Prostate gland (tissue), 2 donors: ENCODE results near the gene LRRC4C. TPM values are rescaled to one million over a fixed set of nuclear protein-coding genes. Genes with fewer than 3 reads are reported as not detected.

Experiments used
- DNase-seq: peaks from one replicate; pipeline ENCODE4 v3.0.0-alpha.2; 2019; ENCODE audit warnings: low spot score
- H3K27ac ChIP-seq, 2 donors: fragments of 200-600 bp; sonication (generic); 2 replicates each; pipeline ENCODE4 v1.5.1; 2017 to 2019
- H3K27me3 ChIP-seq: fragments of 200-600 bp; sonication (generic); replicated peaks from 2 replicates; pipeline ENCODE4 v1.5.1; 2019; ENCODE audit not compliant: insufficient read depth
- H3K36me3 ChIP-seq, 2 donors: fragments of 200-600 bp; sonication (generic); 1 replicate in 1 of 2; 2 replicates in 1 of 2; pipeline versions ENCODE4 v1.5.1 to v1.8.1; 2017 to 2019
- H3K4me1 ChIP-seq: fragments of 200-600 bp; sonication (generic); replicated peaks from 2 replicates; pipeline ENCODE4 v1.5.1; 2019
- H3K4me3 ChIP-seq, 2 donors: fragments of 200-600 bp; sonication (generic); 2 replicates each; pipeline ENCODE4 v1.5.1; 2017 to 2019
- H3K9me3 ChIP-seq: fragments of 200-600 bp; sonication (generic); 2 replicates; pipeline ENCODE4 v1.5.1; 2017
- POLR2A ChIP-seq: fragments of 450-650 bp; IDR thresholded peaks from one replicate; pipeline ENCODE4 v1.6.1; 2016; ENCODE audit warnings: antibody characterized with exemption, mild to moderate bottlenecking
- POLR2AphosphoS5 ChIP-seq: sonication (generic); formaldehyde crosslinking; IDR thresholded peaks from one replicate; pipeline ENCODE4 v1.6.1; 2017; ENCODE audit warnings: antibody characterized with exemption
- WGBS: methylation state at CpG from one replicate; pipeline ENCODE4 v1.1.5; 2018; 5-methylcytosine and 5-hydroxymethylcytosine counted together
- intact Hi-C: fragments of 100-400 bp; cut with DNase I; formaldehyde crosslinking; loops from one replicate; pipeline ENCODE4 v1.14.2; 2022
- total RNA-seq, 2 donors: library from RNA; depleted of rRNA; stranded (reverse); fragments of >200 nt; gene quantifications; one replicate each; pipeline ENCODE4 v1.1.0, GENCODE V29; 2016
- TF ChIP-seq, protein P1 (sequence below), 4 experiments: fragments of 200-600 bp in 2 of 4; fragments of 450-650 bp in 2 of 4; sonication (generic) in 2 of 4; IDR thresholded peaks; 1 replicate in 3 of 4; 2 replicates in 1 of 4; pipeline ENCODE4 v1.5.1; 2016 to 2019; ENCODE audit warnings: antibody characterized with exemption in 4 of 4, mild to moderate bottlenecking in 2 of 4, moderate library complexity in 2 of 4

LRRC4C gene
- total RNA-seq, 2 donors from 2014 or later: 0.28 TPM; not detected in 1

- H3K36me3 ChIP-seq: no peaks in the 10 kb centered on the region
- WGBS: 42% methylated on average over 3 of the region's 3 CpGs
- TF ChIP-seq, protein P1, sequence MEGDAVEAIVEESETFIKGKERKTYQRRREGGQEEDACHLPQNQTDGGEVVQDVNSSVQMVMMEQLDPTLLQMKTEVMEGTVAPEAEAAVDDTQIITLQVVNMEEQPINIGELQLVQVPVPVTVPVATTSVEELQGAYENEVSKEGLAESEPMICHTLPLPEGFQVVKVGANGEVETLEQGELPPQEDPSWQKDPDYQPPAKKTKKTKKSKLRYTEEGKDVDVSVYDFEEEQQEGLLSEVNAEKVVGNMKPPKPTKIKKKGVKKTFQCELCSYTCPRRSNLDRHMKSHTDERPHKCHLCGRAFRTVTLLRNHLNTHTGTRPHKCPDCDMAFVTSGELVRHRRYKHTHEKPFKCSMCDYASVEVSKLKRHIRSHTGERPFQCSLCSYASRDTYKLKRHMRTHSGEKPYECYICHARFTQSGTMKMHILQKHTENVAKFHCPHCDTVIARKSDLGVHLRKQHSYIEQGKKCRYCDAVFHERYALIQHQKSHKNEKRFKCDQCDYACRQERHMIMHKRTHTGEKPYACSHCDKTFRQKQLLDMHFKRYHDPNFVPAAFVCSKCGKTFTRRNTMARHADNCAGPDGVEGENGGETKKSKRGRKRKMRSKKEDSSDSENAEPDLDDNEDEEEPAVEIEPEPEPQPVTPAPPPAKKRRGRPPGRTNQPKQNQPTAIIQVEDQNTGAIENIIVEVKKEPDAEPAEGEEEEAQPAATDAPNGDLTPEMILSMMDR (IDR thresholded peaks at IDR 0.05): no peak
- no peak for TF ChIP-seq POLR2AphosphoS5
- no peak for DNase-seq
- H3K4me1 ChIP-seq: no peaks in the 10 kb centered on the region
- intact Hi-C loops: no loop called here
- H3K4me3 ChIP-seq: no peak overlapping the region
- no peaks in the 10 kb centered on the region for H3K9me3 ChIP-seq
- H3K27ac ChIP-seq: no peak overlapping the region
- H3K27me3 ChIP-seq: no peaks in the 10 kb centered on the region
These were observed 441.2 kb downstream of the LRRC4C start for GRCh38 chr11:41018224-41018623.

GRCh38 chr11:41010361-41011050 is 448.9 kb downstream of the LRRC4C start:
- WGBS: 86% methylated on average over 2 of the region's 2 CpGs

GRCh38 chr11:41005986-41006385 is 453.5 kb downstream of the LRRC4C start:
- no peak overlapping the region for H3K4me3 ChIP-seq
- no peaks in the 10 kb centered on the region for H3K9me3 ChIP-seq
- no peaks in the 10 kb centered on the region for H3K27me3 ChIP-seq
- no peaks in the 10 kb centered on the region for H3K36me3 ChIP-seq
- H3K27ac ChIP-seq: no peak overlapping the region
- H3K4me1 ChIP-seq: no peaks in the 10 kb centered on the region
- TF ChIP-seq POLR2A (no peak), POLR2AphosphoS5 (no peak)
- TF ChIP-seq, protein P1 (IDR thresholded peaks at IDR 0.05): no peak
- intact Hi-C loops: no loop called here
- DNase-seq: no peak

More at GRCh38 chr11:41010361-41011050, 448.9 kb downstream of the LRRC4C start:
- Histone ChIP-seq H3K27ac (no peak overlapping the region), H3K4me3 (no peak overlapping the region), H3K27me3 (no peaks in the 10 kb centered on the region), H3K4me1 (no peaks in the 10 kb centered on the region), H3K36me3 (no peaks in the 10 kb centered on the region), H3K9me3 (no peaks in the 10 kb centered on the region)
- intact Hi-C loops: no loop called here
- DNase-seq: no peak
- TF ChIP-seq POLR2AphosphoS5: no peak
- no peak for TF ChIP-seq POLR2A
- TF ChIP-seq, protein P1 (IDR thresholded peaks at IDR 0.05): no peak

GRCh38 chr11:41003339-41004282 is 455.8 kb downstream of the LRRC4C start:
- intact Hi-C loops: no loop called here
- no peak overlapping the region for H3K27ac ChIP-seq
- no peak for DNase-seq
- no peaks in the 10 kb centered on the region for H3K9me3 ChIP-seq
- TF ChIP-seq POLR2AphosphoS5 (no peak), POLR2A (no peak)
- TF ChIP-seq, protein P1 (IDR thresholded peaks at IDR 0.05): no peak
- no peaks in the 10 kb centered on the region for H3K36me3 ChIP-seq
- WGBS: 49% methylated on average over 4 of the region's 4 CpGs
- H3K27me3 ChIP-seq: no peaks in the 10 kb centered on the region
- no peak overlapping the region for H3K4me3 ChIP-seq
- no peaks in the 10 kb centered on the region for H3K4me1 ChIP-seq
